Smooth muscle cell (in vitro differentiated cells): Measurements from ENCODE around the gene MARS1. TPM values are rescaled to one million over a fixed set of nuclear protein-coding genes. Genes with fewer than 3 reads are reported as not detected.

ENCODE experiments used
- DNase-seq: peaks from one replicate; lab custom pipeline; 2025; ENCODE audit not compliant: unreplicated experiment; lab: John Stamatoyannopoulos, UW
- H2AFZ ChIP-seq: fragments of 200-600 bp; sonication (generic); 2 replicates; pipeline ENCODE4 v1.6.0; 2016; ENCODE audit warnings: antibody characterized with exemption, low read depth, mild to moderate bottlenecking
- H3F3A ChIP-seq: fragments of 200-600 bp; sonication (generic); 2 replicates; pipeline ENCODE4 v1.6.0; 2017; ENCODE audit warnings: antibody characterized with exemption, low read depth
- H3K27ac ChIP-seq: fragments of 200-600 bp; sonication (generic); 2 replicates; pipeline ENCODE4 v1.5.1; 2016; ENCODE audit warnings: low read depth, mild to moderate bottlenecking
- H3K27me3 ChIP-seq: fragments of 200-600 bp; sonication (generic); 2 replicates; pipeline ENCODE4 v1.6.1; 2016; ENCODE audit warnings: low read depth, mild to moderate bottlenecking
- H3K36me3 ChIP-seq: fragments of 200-600 bp; sonication (generic); 2 replicates; pipeline ENCODE4 v1.5.1; 2016; ENCODE audit warnings: low read depth
- H3K4me1 ChIP-seq: fragments of 200-600 bp; sonication (generic); 2 replicates; pipeline ENCODE4 v1.5.1; 2016; ENCODE audit warnings: low read depth
- H3K4me2 ChIP-seq: fragments of 200-600 bp; sonication (generic); 2 replicates; pipeline ENCODE4 v1.6.0; 2016; ENCODE audit warnings: mild to moderate bottlenecking
- H3K4me3 ChIP-seq: fragments of 200-600 bp; sonication (generic); 2 replicates; pipeline ENCODE4 v1.5.1; 2016; ENCODE audit warnings: mild to moderate bottlenecking
- H3K79me2 ChIP-seq: fragments of 200-600 bp; sonication (generic); 2 replicates; pipeline ENCODE4 v1.6.0; 2016; ENCODE audit warnings: low read depth, mild to moderate bottlenecking
- H3K9ac ChIP-seq: fragments of 200-600 bp; sonication (generic); 2 replicates; pipeline ENCODE4 v1.6.0; 2016; ENCODE audit warnings: low read depth
- H3K9me3 ChIP-seq: fragments of 200-600 bp; sonication (generic); replicated peaks from 2 replicates; pipeline ENCODE4 v1.5.1; 2016; ENCODE audit warnings: low read depth
- H4K20me1 ChIP-seq: fragments of 200-600 bp; sonication (generic); 2 replicates; pipeline ENCODE4 v1.6.0; 2016; ENCODE audit warnings: low read depth
- WGBS: methylation state at CpG from one replicate; pipeline ENCODE4 v1.1.7; 2016; ENCODE audit warnings: low lambda C conversion rate; 5-methylcytosine and 5-hydroxymethylcytosine counted together
- polyA plus RNA-seq: library from polyadenylated mRNA; unstranded; fragments of >200 nt; fragmentation: Nextera tagmentation; extraction: Ambion mirVana; gene quantifications from 2 replicates; pipeline ENCODE4 v1.2.1, GENCODE V29; 2016
- total RNA-seq: library from RNA; depleted of rRNA; stranded (reverse); fragments of >200 nt; gene quantifications from 2 replicates; pipeline ENCODE4 v1.2.3, GENCODE V29; 2014
- TF ChIP-seq, protein P1 (sequence below): fragments of 200-600 bp; sonication (generic); IDR thresholded peaks from 2 replicates; pipeline ENCODE4 v1.5.1; 2017; ENCODE audit warnings: borderline replicate concordance, mild to moderate bottlenecking, antibody characterized with exemption; ENCODE audit not compliant: insufficient read depth, poor library complexity, severe bottlenecking

The MARS1 gene
- total and polyA plus RNA-seq, 2 experiments from 2014 or later: 186 to 192 TPM

DNA sequence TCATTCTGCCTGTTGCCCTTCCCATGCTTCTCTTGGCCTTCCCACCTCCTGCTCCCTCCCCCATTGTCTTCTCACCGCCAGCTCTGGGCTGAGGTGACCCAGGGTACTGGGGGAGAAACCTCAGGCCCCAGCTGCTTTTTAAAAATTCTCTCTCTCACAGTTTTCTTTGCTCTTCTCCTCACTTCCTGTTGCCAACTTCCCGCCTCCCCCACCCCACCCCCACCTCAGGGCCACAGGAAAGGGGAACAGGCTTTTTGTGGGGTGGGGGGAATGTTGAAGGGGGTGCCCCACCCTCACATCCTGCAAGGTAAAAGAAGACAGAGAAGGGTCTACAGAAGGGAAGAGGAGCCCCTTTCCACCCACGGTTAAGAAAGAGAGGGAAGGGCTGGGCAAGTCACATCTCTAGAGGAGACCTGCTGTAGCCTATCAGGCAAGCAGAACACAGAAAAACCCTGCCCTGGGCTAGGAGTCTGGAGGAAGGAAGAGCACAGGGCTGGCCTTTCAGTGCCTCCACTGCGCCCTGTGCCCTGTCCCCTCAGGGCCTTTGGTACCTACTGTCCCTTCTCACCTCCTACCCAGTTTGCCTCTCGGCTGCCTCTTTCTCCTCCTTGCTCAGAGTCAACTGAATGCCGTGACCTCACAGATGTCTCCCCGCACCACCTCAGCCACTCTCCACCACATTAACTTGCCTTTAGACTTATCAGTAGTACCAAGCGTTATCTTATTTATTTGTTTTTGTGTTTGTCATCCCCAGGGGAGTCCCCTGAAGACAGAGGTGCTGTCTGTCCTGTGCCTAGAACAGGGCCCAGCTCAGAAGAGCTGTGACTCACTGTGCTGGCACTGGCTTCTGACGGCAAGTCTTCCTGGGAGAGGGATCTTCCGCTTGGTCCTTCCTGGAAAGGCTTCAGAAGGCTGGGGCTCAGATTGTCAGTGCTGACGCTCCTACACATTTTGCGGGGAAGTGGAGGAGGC is 9.9 kb upstream of the MARS1 start:
- Histone ChIP-seq H3K27me3 (peaks cover 56% of the 10 kb centered on the region), H3K4me2 (no peak overlapping the region), H2AFZ (no peak overlapping the region), H3K79me2 (no peaks in the 10 kb centered on the region), H3K27ac (no peak overlapping the region), H3K9me3 (no peaks in the 10 kb centered on the region), H3K36me3 (no peaks in the 10 kb centered on the region), H3F3A (no peaks in the 10 kb centered on the region), H4K20me1 (no peaks in the 10 kb centered on the region), H3K9ac (no peak overlapping the region), H3K4me3 (no peak overlapping the region), H3K4me1 (peaks cover 13% of the 10 kb centered on the region)
- TF ChIP-seq, protein P1, sequence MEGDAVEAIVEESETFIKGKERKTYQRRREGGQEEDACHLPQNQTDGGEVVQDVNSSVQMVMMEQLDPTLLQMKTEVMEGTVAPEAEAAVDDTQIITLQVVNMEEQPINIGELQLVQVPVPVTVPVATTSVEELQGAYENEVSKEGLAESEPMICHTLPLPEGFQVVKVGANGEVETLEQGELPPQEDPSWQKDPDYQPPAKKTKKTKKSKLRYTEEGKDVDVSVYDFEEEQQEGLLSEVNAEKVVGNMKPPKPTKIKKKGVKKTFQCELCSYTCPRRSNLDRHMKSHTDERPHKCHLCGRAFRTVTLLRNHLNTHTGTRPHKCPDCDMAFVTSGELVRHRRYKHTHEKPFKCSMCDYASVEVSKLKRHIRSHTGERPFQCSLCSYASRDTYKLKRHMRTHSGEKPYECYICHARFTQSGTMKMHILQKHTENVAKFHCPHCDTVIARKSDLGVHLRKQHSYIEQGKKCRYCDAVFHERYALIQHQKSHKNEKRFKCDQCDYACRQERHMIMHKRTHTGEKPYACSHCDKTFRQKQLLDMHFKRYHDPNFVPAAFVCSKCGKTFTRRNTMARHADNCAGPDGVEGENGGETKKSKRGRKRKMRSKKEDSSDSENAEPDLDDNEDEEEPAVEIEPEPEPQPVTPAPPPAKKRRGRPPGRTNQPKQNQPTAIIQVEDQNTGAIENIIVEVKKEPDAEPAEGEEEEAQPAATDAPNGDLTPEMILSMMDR: no peak
- WGBS: 61% methylated on average over 11 of the region's 12 CpGs
- no peak for DNase-seq

DNA sequence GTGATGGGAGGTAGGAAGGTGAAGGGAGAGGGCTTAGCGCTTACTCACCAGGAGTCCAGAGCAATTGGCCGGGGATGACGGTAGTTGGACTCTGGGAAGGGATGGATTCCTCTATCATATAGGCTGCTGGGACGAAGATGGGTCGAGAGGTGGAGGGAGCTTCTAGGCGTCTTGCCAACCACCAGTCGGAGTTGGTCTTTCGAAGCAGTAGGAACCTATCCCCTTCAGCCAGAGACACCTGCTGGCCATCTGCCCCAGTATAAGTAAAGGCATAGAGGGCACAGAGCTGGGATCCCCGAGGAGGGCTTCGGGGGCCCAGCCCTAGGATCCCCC is 8.9 kb upstream of the MARS1 start:
- Histone ChIP-seq H3K4me1 (peaks cover 13% of the 10 kb centered on the region), H3K79me2 (no peaks in the 10 kb centered on the region), H3K36me3 (no peaks in the 10 kb centered on the region), H3K27me3 (peaks cover 46% of the 10 kb centered on the region), H4K20me1 (no peaks in the 10 kb centered on the region), H3K4me3 (no peak overlapping the region), H3K9ac (no peak overlapping the region), H3K27ac (no peak overlapping the region), H2AFZ (no peak overlapping the region), H3K9me3 (no peaks in the 10 kb centered on the region), H3K4me2 (no peak overlapping the region), H3F3A (no peaks in the 10 kb centered on the region)
- DNase-seq: no peak
- TF ChIP-seq, protein P1: no peak
- 92% methylated on average over 10 of the region's 10 CpGs for WGBS

DNA sequence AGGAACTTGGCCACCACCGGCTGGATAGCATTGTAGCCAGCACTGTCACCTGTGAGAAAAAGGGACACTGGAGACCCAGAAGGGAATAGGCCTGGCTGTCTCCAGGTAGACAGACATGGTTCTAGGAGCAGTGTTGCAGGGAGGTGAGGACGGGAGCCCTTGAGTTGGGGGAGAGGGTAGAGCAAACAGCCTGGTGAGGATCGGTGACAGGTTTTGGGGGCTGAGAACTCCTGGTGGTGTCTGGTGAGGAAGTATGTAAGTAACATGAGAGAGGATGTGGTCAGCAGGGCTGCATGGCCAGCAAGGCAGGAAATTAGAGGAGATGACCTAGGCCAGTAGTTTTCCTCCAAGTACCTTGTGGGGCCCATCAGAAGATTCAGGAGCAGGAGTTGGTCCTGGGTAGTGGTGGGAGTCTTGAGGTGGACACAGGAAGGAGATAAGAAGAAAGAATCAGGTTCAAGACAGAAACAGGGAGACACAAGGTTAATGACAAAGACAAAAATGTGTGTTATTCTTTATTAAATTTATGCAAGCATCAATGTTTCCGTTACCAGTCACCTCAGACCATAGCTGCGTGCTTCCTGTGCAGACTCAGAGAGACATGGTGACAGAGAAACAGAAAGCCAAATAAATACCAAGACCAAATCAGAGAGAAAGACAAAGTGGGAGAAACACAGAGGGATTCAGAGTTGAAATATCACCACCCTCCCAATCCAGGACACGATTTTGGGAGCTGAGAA is 8.3 kb upstream of the MARS1 start, which contains the start of gene ARHGAP9:
TSS of gene ARHGAP9 (minus strand) at position 491 of the 740 bp plus-strand sequence. CDS start at position 31, 460 bp downstream.
- 87% methylated on average over 6 of the region's 6 CpGs for WGBS
- H3K27me3 ChIP-seq: peaks cover 41% of the 10 kb centered on the region
- DNase-seq: no peak

More for the DNA sequence above, 8.3 kb upstream of the MARS1 start, which contains the start of gene ARHGAP9:
- no peaks in the 10 kb centered on the region for H4K20me1 ChIP-seq
- no peak within 1 kb of the TSS for H3K9ac ChIP-seq
- no peak within 1 kb of the TSS for H3K4me2 ChIP-seq
- H3K27ac ChIP-seq: no peak within 1 kb of the TSS
- no peaks in the 10 kb centered on the region for H3K36me3 ChIP-seq
- no peaks in the 10 kb centered on the region for H3K9me3 ChIP-seq
- no peak within 1 kb of the TSS for H3K4me3 ChIP-seq
- H3K4me1 ChIP-seq: peaks cover 13% of the 10 kb centered on the region
- H3F3A ChIP-seq: no peaks in the 10 kb centered on the region
- TF ChIP-seq, protein P1: no peak
- H3K79me2 ChIP-seq: no peaks in the 10 kb centered on the region
- H2AFZ ChIP-seq: no peak within 1 kb of the TSS
